Measurements from ENCODE around the gene MRPL21. TPM values are rescaled to one million over a fixed set of nuclear protein-coding genes. Genes with fewer than 3 reads are reported as not detected.

The MRPL21 gene
- polyA plus RNA-seq, 1 donor (not counting 4 experiments of a cell fraction or from before 2014, with no cell fraction given): 120 TPM

DNA sequence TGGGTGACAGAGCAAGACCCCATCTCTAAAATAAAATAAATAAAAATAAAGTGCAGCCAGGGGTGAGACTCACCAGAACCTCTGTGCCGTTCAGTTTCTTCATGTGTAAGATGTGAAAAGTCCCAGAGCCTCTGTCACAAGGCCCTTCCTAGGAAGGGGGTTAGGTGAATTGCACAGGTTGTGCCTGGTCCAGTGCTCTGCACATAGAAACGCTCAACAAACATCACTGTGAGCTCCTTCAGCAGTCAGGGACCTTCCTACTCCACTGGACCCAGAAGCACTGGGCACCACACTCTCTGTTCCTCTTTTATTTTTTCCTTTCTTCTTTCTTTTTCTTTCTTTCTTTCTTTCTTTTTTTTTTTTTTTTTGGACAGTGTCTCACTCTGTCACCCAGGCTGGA lies 22.3 kb downstream of the MRPL21 start:
- H3K9me1 ChIP-seq (ENCODE audit: control insufficient read depth, extremely low read depth, insufficient read depth, low read length): no peaks in the 10 kb centered on the region
- no peaks in the 10 kb centered on the region for H4K20me1 ChIP-seq (ENCODE audit: control insufficient read depth, extremely low read depth, insufficient read depth, low read length)
- no peaks in the 10 kb centered on the region for H3K79me2 ChIP-seq (ENCODE audit: control insufficient read depth, insufficient read depth, low read length)
- TF ChIP-seq CTCF (optimal IDR thresholded peaks at IDR 0.05 in 1 of 3, IDR thresholded peaks at IDR 0.05 in 1 of 3, conservative IDR thresholded peaks at IDR 0.05 in 1 of 3; ENCODE audit: extremely low read depth in 1 of 3, insufficient read depth in 2 of 3, low read length in 3 of 3): no peak
- no peak for TF ChIP-seq EZH2 (IDR thresholded peaks at IDR 0.05; ENCODE audit: low read length)
- H3K9ac ChIP-seq (ENCODE audit: control insufficient read depth, extremely low read depth, insufficient read depth, low read length): no peak overlapping the region
- no peak for DNase-seq (ENCODE audit: low read depth, low spot score)
- no peak for FAIRE-seq
- no peak overlapping the region for H2AFZ ChIP-seq (ENCODE audit: control insufficient read depth, low read length)
- H3K36me3 ChIP-seq (ENCODE audit: control insufficient read depth in 2 of 2, extremely low read depth in 1 of 2, insufficient read depth in 2 of 2, low read length in 2 of 2): peaks cover 0 to 5% of the 10 kb centered on the region in 2 experiments
- H3K9me3 ChIP-seq (ENCODE audit: control insufficient read depth, low read depth, low read length): no peaks in the 10 kb centered on the region
- no peaks in the 10 kb centered on the region for H3K4me1 ChIP-seq (ENCODE audit: control insufficient read depth, extremely low read depth, insufficient read depth, low read length)
- H3K27me3 ChIP-seq (ENCODE audit: control insufficient read depth, extremely low read depth, insufficient read depth, low read length): no peaks in the 10 kb centered on the region
- H3K4me2 ChIP-seq (ENCODE audit: control insufficient read depth, extremely low read depth, insufficient read depth, low read depth, low read length): no peak overlapping the region
- H3K4me3 ChIP-seq (ENCODE audit: control insufficient read depth in 2 of 3, extremely low read depth in 1 of 3, insufficient read depth in 2 of 3, low read depth in 1 of 3, low read length in 3 of 3): no peak overlapping the region
- dilution Hi-C loops (cut with MboI; ENCODE audit: extremely low pct_ligation_motif_present, low sequenced_read_pairs): no loop called here
- H3K27ac ChIP-seq (ENCODE audit: control insufficient read depth, insufficient read depth, low read length): no peak overlapping the region

DNA sequence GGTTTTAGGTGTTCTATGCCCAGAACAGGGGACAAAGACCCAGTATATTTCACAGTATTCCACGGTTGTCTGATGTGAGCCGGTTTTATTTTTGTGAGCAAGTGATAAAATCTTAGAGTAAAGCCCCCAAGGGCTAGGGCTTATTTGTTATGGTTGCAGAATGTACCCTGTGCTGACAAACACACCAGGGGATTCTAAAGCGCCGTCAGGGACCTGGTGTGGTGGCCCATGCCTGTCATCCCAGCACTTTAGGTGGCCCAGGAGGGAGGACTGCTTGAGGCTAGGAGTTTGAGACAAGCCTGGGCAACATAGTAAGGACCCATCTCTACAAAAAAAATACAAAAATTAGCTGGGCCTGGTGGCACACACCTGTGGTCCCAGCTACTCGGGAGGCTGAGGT lies 22.8 kb downstream of the MRPL21 start:
- no peaks in the 10 kb centered on the region for H3K9me3 ChIP-seq (ENCODE audit: control insufficient read depth, low read depth, low read length)
- H4K20me1 ChIP-seq (ENCODE audit: control insufficient read depth, extremely low read depth, insufficient read depth, low read length): no peaks in the 10 kb centered on the region
- no peak overlapping the region for H2AFZ ChIP-seq (ENCODE audit: control insufficient read depth, low read length)
- TF ChIP-seq CTCF (optimal IDR thresholded peaks at IDR 0.05 in 1 of 3, IDR thresholded peaks at IDR 0.05 in 1 of 3, conservative IDR thresholded peaks at IDR 0.05 in 1 of 3; ENCODE audit: extremely low read depth in 1 of 3, insufficient read depth in 2 of 3, low read length in 3 of 3): no peak
- no peak for TF ChIP-seq EZH2 (IDR thresholded peaks at IDR 0.05; ENCODE audit: low read length)
- H3K36me3 ChIP-seq (ENCODE audit: control insufficient read depth in 2 of 2, extremely low read depth in 1 of 2, insufficient read depth in 2 of 2, low read length in 2 of 2): peaks cover 0 to 5% of the 10 kb centered on the region in 2 experiments
- no peaks in the 10 kb centered on the region for H3K27me3 ChIP-seq (ENCODE audit: control insufficient read depth, extremely low read depth, insufficient read depth, low read length)
- H3K9ac ChIP-seq (ENCODE audit: control insufficient read depth, extremely low read depth, insufficient read depth, low read length): no peak overlapping the region
- no peak overlapping the region for H3K4me3 ChIP-seq (ENCODE audit: control insufficient read depth in 2 of 3, extremely low read depth in 1 of 3, insufficient read depth in 2 of 3, low read depth in 1 of 3, low read length in 3 of 3)
- FAIRE-seq: no peak
- no peaks in the 10 kb centered on the region for H3K79me2 ChIP-seq (ENCODE audit: control insufficient read depth, insufficient read depth, low read length)
- no peaks in the 10 kb centered on the region for H3K9me1 ChIP-seq (ENCODE audit: control insufficient read depth, extremely low read depth, insufficient read depth, low read length)
- no peak overlapping the region for H3K4me2 ChIP-seq (ENCODE audit: control insufficient read depth, extremely low read depth, insufficient read depth, low read depth, low read length)
- DNase-seq (ENCODE audit: low read depth, low spot score): no peak
- no peaks in the 10 kb centered on the region for H3K4me1 ChIP-seq (ENCODE audit: control insufficient read depth, extremely low read depth, insufficient read depth, low read length)
- H3K27ac ChIP-seq (ENCODE audit: control insufficient read depth, insufficient read depth, low read length): no peak overlapping the region
- dilution Hi-C loops (cut with MboI; ENCODE audit: extremely low pct_ligation_motif_present, low sequenced_read_pairs): no loop called here

All from keratinocyte (primary cell).